ACC112 (cell line): ENCODE results near the gene IP6K3.

Source experiments
- H2AFZ ChIP-seq: fragments of 200-600 bp; sonication (generic); one replicate; pipeline ENCODE4 v1.6.0; 2017; ENCODE audit warnings: antibody characterized with exemption, low read length; ENCODE audit not compliant: unreplicated experiment
- H3K27ac ChIP-seq: fragments of 200-600 bp; sonication (generic); 2 replicates; pipeline ENCODE4 v1.5.1; 2014; ENCODE audit warnings: low read depth, mild to moderate bottlenecking, antibody characterized with exemption, low read length, moderate library complexity
- H3K27me3 ChIP-seq: fragments of 200-600 bp; sonication (generic); 2 replicates; pipeline ENCODE4 v1.6.1; 2014; ENCODE audit warnings: mild to moderate bottlenecking, antibody characterized with exemption, low read length, moderate library complexity, mixed read lengths; ENCODE audit not compliant: insufficient read depth
- H3K36me3 ChIP-seq: fragments of 200-600 bp; sonication (generic); 2 replicates; pipeline ENCODE4 v1.6.1; 2016; ENCODE audit warnings: mild to moderate bottlenecking, antibody characterized with exemption, low read length, moderate library complexity, mixed read lengths; ENCODE audit not compliant: insufficient read depth
- H3K4me1 ChIP-seq: fragments of 200-600 bp; sonication (generic); one replicate; pipeline ENCODE4 v1.6.1; 2016; ENCODE audit warnings: low read length, mixed read lengths; ENCODE audit not compliant: insufficient read depth, unreplicated experiment, control insufficient read depth
- H3K4me3 ChIP-seq: fragments of 200-600 bp; sonication (generic); 2 replicates; pipeline ENCODE4 v1.5.1; 2014; ENCODE audit warnings: mild to moderate bottlenecking, low read depth, low read length
- H3K79me2 ChIP-seq: fragments of 200-600 bp; sonication (generic); one replicate; pipeline ENCODE4 v1.6.0; 2016; ENCODE audit warnings: low read length; ENCODE audit not compliant: control insufficient read depth, unreplicated experiment, insufficient read depth

The IP6K3 gene

DNA sequence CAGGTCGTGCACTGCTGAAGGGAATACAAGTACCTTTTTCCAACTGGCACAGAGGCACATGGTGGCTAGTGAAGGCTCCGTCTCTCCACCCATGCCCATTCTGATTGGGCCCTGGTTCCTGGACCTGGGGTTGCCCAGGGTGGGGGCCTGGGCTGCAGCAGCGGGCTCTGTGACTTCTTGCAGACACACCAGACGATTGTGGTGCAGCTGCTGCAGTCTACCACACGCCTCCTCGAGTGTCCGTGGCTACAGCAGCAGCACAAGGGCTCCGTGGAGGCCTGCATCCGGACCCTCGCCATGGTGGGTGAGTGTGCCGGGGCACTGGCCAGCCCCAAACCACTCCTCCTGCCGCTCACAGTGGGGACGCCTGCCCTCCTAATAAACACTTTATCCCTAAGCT is 64.4 kb downstream of the IP6K3 start:
- peaks cover 7% of the 10 kb centered on the region; the same call in 1 of the 2 replicates for H3K36me3 ChIP-seq
- no peak overlapping the region for H2AFZ ChIP-seq
- H3K4me3 ChIP-seq, result no peak overlapping the region
- no peaks in the 10 kb centered on the region for H3K4me1 ChIP-seq
- H3K79me2 ChIP-seq, result no peaks in the 10 kb centered on the region
- no peaks in the 10 kb centered on the region for H3K27me3 ChIP-seq
- no peak overlapping the region for H3K27ac ChIP-seq

DNA sequence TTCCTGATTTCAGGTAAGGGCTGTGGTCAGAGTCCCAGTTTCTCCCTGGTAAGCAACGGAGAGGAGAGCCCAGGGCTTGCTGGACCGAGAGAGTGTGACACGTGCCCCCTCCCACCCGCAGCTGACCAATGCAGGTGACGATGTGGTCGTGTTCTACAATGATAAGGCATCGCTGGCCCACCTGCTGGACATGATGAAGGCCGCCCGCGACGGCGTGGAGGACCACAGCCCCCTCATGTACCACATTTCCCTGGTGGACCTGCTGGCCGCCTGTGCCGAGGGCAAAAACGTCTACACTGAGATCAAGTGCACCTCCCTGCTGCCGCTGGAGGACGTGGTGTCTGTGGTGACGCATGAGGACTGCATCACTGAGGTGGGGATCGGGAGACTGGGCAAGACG is 66.9 kb downstream of the IP6K3 start:
- Histone ChIP-seq H3K27ac (no peak overlapping the region), H2AFZ (no peak overlapping the region), H3K4me3 (no peak overlapping the region), H3K36me3 (peaks cover 7% of the 10 kb centered on the region; the same call in 1 of the 2 replicates), H3K4me1 (peaks cover 23% of the 10 kb centered on the region), H3K27me3 (no peaks in the 10 kb centered on the region), H3K79me2 (no peaks in the 10 kb centered on the region)

DNA sequence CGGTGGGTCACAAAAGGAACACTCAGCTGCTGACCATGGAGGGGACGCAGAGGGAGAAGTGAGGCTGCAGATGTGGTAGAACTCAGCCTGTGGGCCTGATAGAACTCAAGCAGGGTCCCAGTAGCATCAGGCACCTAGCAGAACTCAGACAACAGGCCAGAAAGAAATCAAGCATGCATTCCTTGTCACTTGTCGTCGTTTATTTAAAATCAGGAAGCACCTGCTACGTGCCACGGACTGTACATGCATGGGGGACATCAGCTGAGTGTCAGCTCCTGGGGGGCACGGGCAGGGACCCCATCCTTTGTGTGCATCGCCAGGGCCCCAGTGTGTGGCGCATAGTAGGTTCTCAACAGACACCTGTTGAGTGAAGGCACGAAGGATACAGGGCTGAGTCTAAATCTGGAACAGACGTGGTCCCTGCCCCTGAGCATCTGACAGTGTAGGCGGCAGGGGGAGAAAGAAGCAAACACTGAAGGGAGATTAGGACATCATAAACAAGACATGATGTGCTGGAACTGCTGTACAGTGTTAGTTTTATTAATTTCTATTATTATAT is 67.7 kb downstream of the IP6K3 start:
- H3K4me3 ChIP-seq, result no peak overlapping the region
- peaks cover 7% of the 10 kb centered on the region; the same call in 1 of the 2 replicates for H3K36me3 ChIP-seq

DNA sequence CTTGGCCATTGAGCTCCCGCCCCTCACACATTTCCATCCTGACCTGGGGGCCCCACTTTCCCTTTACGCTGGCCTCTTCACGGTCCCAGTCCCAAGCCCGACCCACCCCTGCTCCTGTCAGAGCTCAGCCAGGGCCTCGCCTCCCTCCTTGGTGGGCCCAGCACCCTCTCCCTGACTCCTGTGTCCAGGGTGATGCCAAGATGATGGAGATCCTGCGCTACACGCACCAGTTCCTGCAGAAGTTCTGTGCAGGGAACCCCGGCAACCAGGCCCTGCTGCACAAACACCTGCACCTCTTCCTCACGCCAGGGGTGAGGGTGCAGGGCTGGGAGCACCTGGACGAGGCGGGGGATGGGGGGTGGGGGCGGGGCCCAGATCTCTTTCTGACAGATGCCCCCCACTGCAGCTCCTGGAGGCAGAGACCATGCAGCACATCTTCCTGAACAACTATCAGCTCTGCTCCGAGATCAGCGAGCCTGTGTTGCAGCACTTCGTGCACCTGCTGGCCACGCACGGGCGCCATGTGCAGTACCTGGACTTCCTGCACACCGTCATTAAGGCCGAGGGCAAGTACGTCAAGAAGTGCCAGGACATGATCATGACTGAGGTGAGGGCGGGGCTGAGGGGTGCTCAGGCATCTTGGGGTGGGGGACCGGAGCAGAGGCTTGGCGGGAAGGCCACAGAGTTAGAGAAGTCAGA is 68.3 kb downstream of the IP6K3 start:
- H3K27ac ChIP-seq, result no peak overlapping the region
- H3K79me2 ChIP-seq, result no peaks in the 10 kb centered on the region
- peaks cover 12% of the 10 kb centered on the region; the same call in 1 of the 2 replicates for H3K36me3 ChIP-seq
- no peak overlapping the region for H3K4me3 ChIP-seq
- H2AFZ ChIP-seq, result no peak overlapping the region
- no peaks in the 10 kb centered on the region for H3K27me3 ChIP-seq
- H3K4me1 ChIP-seq, result peaks cover 36% of the 10 kb centered on the region

More for the DNA sequence above, 67.7 kb downstream of the IP6K3 start:
- Histone ChIP-seq H3K27ac (no peak overlapping the region), H3K79me2 (no peaks in the 10 kb centered on the region), H3K4me1 (peaks cover 30% of the 10 kb centered on the region), H3K27me3 (no peaks in the 10 kb centered on the region), H2AFZ (no peak overlapping the region)

DNA sequence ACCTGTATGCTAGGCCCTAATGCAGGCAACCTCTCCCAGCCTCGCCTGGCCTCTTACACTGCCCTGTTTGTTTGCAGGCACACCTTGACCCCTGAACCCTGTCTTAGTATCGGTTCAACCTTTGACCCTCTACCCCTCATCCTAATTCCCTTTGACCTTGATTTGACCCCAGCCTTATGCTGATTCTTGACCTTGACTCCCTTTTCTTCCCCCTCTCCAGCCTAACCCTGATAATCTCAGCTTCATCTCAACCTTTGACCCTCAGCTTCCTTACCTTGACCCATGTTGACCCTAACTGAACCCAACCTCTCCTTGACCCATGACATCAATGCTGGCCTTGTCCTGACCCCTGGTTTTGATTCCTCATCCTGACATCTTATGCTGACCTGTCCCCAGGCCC is 69.0 kb downstream of the IP6K3 start:
- Histone ChIP-seq H3K27ac (no peak overlapping the region), H3K36me3 (peaks cover 11% of the 10 kb centered on the region; the same call in 1 of the 2 replicates), H3K4me1 (peaks cover 41% of the 10 kb centered on the region), H2AFZ (no peak overlapping the region), H3K27me3 (no peaks in the 10 kb centered on the region), H3K79me2 (no peaks in the 10 kb centered on the region), H3K4me3 (no peak overlapping the region)

DNA sequence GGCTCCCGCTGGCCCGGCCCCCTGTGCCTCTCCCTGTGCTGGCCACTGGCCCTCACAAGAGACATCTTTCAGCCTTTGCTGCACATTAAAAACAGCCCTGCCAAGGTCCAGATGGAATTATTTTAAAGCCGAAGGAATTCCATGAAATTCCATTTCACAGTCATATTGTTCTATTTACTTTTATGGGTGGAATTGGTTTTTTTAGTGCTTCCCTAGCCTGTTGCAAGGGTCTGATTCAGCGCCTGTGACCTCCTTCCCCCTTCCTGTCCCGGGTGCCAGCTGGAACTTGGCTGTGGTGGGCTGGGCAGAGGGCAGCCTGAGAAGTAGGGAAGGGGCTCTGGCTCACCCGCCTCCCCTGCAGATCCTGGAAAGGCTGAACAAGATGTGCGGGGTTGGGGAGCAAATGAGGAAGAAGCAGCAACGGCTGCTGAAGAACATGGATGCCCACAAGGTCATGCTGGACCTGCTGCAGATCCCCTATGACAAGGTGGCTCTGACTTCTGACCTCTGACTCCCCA is 69.5 kb downstream of the IP6K3 start:
- H2AFZ ChIP-seq, result no peak overlapping the region
- H3K36me3 ChIP-seq, result peaks cover 6% of the 10 kb centered on the region; the same call in 1 of the 2 replicates
- H3K27me3 ChIP-seq, result no peaks in the 10 kb centered on the region
- H3K79me2 ChIP-seq, result no peaks in the 10 kb centered on the region
- no peak overlapping the region for H3K27ac ChIP-seq
- H3K4me3 ChIP-seq, result no peak overlapping the region
- H3K4me1 ChIP-seq, result peaks cover 41% of the 10 kb centered on the region

DNA sequence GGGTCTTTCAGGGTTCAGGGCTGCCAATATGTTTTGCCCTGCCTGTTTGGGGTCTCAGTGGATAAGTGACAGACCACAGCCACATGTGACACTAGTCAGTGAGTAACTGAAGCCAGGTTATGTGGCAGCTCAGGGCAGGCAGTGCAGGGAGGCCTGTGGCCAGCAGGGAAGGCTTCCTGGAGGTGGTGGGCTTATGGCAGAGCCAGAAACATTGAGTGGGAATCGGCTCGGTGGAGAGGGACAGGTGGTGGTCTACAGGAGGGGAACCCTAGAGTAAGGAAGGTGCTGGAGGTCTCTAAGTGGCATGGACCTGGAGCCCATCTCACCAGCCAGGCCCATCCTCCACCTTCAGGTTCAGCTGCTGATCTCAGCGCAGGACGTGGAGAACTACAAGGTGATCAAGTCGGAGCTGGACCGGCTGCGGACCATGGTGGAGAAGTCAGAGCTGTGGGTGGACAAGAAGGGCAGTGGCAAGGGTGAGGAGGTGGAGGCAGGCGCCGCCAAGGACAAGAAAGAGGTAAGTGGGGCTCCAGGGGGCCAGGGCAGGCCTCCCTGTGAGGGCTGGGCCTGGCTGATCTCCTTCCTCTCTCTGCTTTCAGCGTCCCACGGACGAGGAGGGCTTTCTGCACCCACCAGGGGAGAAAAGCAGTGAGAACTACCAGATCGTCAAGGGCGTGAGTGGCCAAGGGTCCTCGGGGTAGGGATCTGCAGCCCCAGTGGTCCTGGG is 70.1 kb downstream of the IP6K3 start:
- no peak overlapping the region for H3K27ac ChIP-seq
- no peak overlapping the region for H2AFZ ChIP-seq
- H3K4me1 ChIP-seq, result peaks cover 41% of the 10 kb centered on the region
- H3K79me2 ChIP-seq, result no peaks in the 10 kb centered on the region
- no peaks in the 10 kb centered on the region for H3K27me3 ChIP-seq
- H3K36me3 ChIP-seq, result peaks cover 5% of the 10 kb centered on the region; the same call in 1 of the 2 replicates
- no peak overlapping the region for H3K4me3 ChIP-seq

DNA sequence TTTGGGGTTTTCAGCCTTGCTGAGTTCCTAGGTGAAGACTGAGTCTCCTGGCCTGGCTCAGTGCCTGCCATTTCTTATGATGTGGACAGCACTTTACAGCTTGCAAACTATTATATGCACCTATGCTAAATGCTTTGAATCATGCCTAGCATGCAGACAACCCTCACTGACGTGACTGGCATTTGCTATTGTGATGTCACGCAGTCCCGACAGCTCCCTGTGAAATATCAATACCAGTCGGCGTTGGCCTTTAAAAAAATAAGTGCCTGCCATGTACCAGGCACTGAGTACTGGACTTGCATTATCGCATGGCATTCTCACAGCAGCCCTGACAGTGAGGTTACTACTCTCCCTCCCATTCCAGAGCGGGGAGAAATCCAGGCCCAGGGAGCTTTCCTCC is 70.7 kb downstream of the IP6K3 start:
- Histone ChIP-seq H3K36me3 (peaks cover 9% of the 10 kb centered on the region; the same call in 1 of the 2 replicates), H3K4me1 (peaks cover 41% of the 10 kb centered on the region), H2AFZ (no peak overlapping the region)

DNA sequence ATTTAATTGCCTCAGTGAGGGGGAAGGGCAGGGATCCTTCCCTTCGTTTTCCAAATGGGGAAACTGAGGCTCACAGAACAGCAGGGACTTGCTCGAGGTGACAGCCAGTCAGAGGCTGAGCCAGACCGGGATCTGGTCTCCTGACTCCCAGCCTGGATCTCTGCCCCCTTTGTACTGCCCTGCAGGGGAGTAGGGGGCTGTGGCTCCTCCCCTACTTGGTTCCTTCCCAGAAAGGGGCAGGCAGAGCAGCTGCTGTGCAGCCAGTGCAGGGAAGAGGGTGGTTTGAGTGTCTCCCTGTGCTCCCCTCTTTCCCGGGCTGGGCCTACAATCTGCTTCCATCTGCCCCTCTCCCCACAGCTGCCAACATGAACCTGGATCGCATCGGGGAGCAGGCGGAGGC is 72.9 kb downstream of the IP6K3 start:
- Histone ChIP-seq H3K27me3 (no peaks in the 10 kb centered on the region), H3K36me3 (peaks cover 12% of the 10 kb centered on the region; the same call in 1 of the 2 replicates), H3K4me1 (peaks cover 41% of the 10 kb centered on the region), H3K4me3 (no peak overlapping the region), H2AFZ (no peak overlapping the region), H3K79me2 (no peaks in the 10 kb centered on the region), H3K27ac (no peak overlapping the region)

More for the DNA sequence above, 70.7 kb downstream of the IP6K3 start:
- Histone ChIP-seq H3K79me2 (no peaks in the 10 kb centered on the region), H3K27ac (no peak overlapping the region), H3K27me3 (no peaks in the 10 kb centered on the region), H3K4me3 (no peak overlapping the region)

DNA sequence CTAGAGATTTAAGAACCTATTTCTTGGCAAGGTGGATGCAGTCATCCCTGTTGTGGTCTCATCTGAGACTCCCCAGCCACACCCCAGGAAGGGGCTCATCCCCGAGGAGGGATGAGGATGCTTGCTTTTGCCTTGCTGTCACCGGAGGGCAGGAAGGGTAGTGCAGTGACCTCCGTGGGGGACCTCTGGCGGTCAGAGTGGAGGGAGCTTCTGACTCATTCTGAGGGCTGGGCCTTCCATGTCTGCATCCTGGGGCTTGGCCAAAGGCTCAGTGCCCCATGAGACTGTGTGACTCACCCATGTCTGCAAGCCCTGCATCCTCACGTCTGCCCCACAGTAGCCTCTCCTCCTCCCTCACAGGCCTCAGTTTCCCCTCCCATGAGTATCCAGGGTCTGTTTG is 73.9 kb downstream of the IP6K3 start:
- H3K4me1 ChIP-seq, result peaks cover 41% of the 10 kb centered on the region
- no peak overlapping the region for H3K4me3 ChIP-seq
- H3K79me2 ChIP-seq, result no peaks in the 10 kb centered on the region
- H3K27ac ChIP-seq, result no peak overlapping the region
- no peak overlapping the region for H2AFZ ChIP-seq
- H3K36me3 ChIP-seq, result peaks cover 12% of the 10 kb centered on the region; the same call in 1 of the 2 replicates
- H3K27me3 ChIP-seq, result no peaks in the 10 kb centered on the region
